IMR-90 (cell line): ENCODE data around the gene EVA1A. TPM values are rescaled to one million over a fixed set of nuclear protein-coding genes. Genes with fewer than 3 reads are reported as not detected.

Source experiments
- ATAC-seq: fragments of 200-7000 bp; cut with Tn5 transposase; 2 replicates; pipeline ENCODE4 v1.9.1; 2020; ENCODE audit warnings: low read depth, mild to moderate bottlenecking, moderate library complexity
- BruUV-seq: library from RNA; stranded (reverse); fragments of 400-500 nt; replicated peaks from 2 replicates; lab custom pipeline; 2021; lab: Mats Ljungman, UMichigan
- CTCF ChIA-PET: fragments of 300-600 bp; formaldehyde crosslinking; extraction: SDS; loops from one replicate; lab custom pipeline; 2021; ENCODE audit warnings: antibody characterized with exemption; lab: Yijun Ruan, JAX
- POLR2A ChIA-PET: fragments of 300-600 bp; sonication (Branson Sonifier 250); formaldehyde crosslinking; loops from one replicate; lab custom pipeline; 2022; ENCODE audit warnings: antibody characterized with exemption; ENCODE audit not compliant: unreplicated experiment; lab: Charles Lee
- DNase-seq: peaks from one replicate; pipeline ENCODE4 v3.0.0; 2013
- H2AFZ ChIP-seq: replicated peaks from 2 replicates; pipeline ENCODE3; 2013; ENCODE audit warnings: low read length, mild to moderate bottlenecking; ENCODE audit not compliant: poor library complexity
- H2AK5ac ChIP-seq: 2 replicates; pipeline ENCODE4 v1.6.1; 2013; ENCODE audit warnings: low read depth, low read length, inconsistent platforms
- H2AK9ac ChIP-seq: replicated peaks from 2 replicates; pipeline ENCODE3; 2013; ENCODE audit warnings: mild to moderate bottlenecking, low read depth, low read length, moderate library complexity; ENCODE audit not compliant: poor library complexity
- H2BK120ac ChIP-seq: 2 replicates; pipeline ENCODE4 v1.6.1; 2013; ENCODE audit warnings: low read depth, low read length, inconsistent platforms
- H2BK15ac ChIP-seq: 3 replicates; pipeline ENCODE4 v1.6.1; 2013; ENCODE audit warnings: low read depth, low read length, inconsistent platforms
- H2BK20ac ChIP-seq: 2 replicates; pipeline ENCODE4 v1.6.1; 2013; ENCODE audit warnings: low read depth, mild to moderate bottlenecking, inconsistent platforms, low read length, moderate library complexity
- H2BK5ac ChIP-seq: 2 replicates; pipeline ENCODE4 v1.6.1; 2013; ENCODE audit warnings: mild to moderate bottlenecking, low read depth, low read length, inconsistent platforms; ENCODE audit not compliant: poor library complexity, severe bottlenecking
- H3K14ac ChIP-seq: replicated peaks from 2 replicates; pipeline ENCODE4 v1.6.1; 2013; ENCODE audit warnings: low read depth, low read length, inconsistent platforms
- H3K18ac ChIP-seq: 2 replicates; pipeline ENCODE4 v1.6.1; 2013; ENCODE audit warnings: low read depth, low read length, control low read depth
- H3K23ac ChIP-seq: 2 replicates; pipeline ENCODE4 v1.6.1; 2013; ENCODE audit warnings: low read depth, low read length, inconsistent platforms
- H3K27ac ChIP-seq: 2 replicates; pipeline ENCODE4 v1.5.1; 2013; ENCODE audit warnings: mild to moderate bottlenecking, control low read depth, low read length; ENCODE audit not compliant: insufficient read depth
- H3K27me3 ChIP-seq: 2 replicates; pipeline ENCODE4 v1.6.1; 2013; ENCODE audit warnings: low read length; ENCODE audit not compliant: control insufficient read depth, insufficient read depth
- H3K36me3 ChIP-seq: 2 replicates; pipeline ENCODE4 v1.6.1; 2013; ENCODE audit warnings: low read length, mixed read lengths; ENCODE audit not compliant: control insufficient read depth, insufficient read depth
- H3K4ac ChIP-seq: 2 replicates; pipeline ENCODE4 v1.6.1; 2013; ENCODE audit warnings: low read depth, low read length, inconsistent platforms
- H3K4me1 ChIP-seq: 2 replicates; pipeline ENCODE4 v1.6.1; 2013; ENCODE audit warnings: low read length, mixed read lengths; ENCODE audit not compliant: control insufficient read depth, insufficient read depth
- H3K4me2 ChIP-seq: 2 replicates; pipeline ENCODE4 v1.6.1; 2013; ENCODE audit warnings: low read depth, mild to moderate bottlenecking, control low read depth, low read length, moderate library complexity
- H3K4me3 ChIP-seq: 2 replicates; pipeline ENCODE4 v1.5.1; 2013; ENCODE audit warnings: low read depth, mild to moderate bottlenecking, control low read depth, low read length, moderate library complexity; ENCODE audit not compliant: insufficient read depth
- H3K56ac ChIP-seq: 2 replicates; pipeline ENCODE4 v1.6.1; 2013; ENCODE audit warnings: low read length, inconsistent platforms; ENCODE audit not compliant: insufficient read depth; ENCODE audit errors: extremely low read depth
- H3K79me1 ChIP-seq, 2 experiments: 2 replicates each; pipeline ENCODE4 v1.6.1; 2013; ENCODE audit warnings: low read length in 2 of 2, inconsistent platforms in 1 of 2, low read depth in 1 of 2
- H3K9ac ChIP-seq: 2 replicates; pipeline ENCODE4 v1.6.1; 2013; ENCODE audit warnings: low read depth, low read length, control low read depth
- H3K9me1 ChIP-seq: 2 replicates; pipeline ENCODE4 v1.6.1; 2013; ENCODE audit warnings: low read length, inconsistent platforms; ENCODE audit not compliant: insufficient read depth
- H3K9me3 ChIP-seq: 2 replicates; pipeline ENCODE4 v1.6.1; 2013; ENCODE audit warnings: low read length; ENCODE audit not compliant: control insufficient read depth, insufficient read depth
- H4K20me1 ChIP-seq: 2 replicates; pipeline ENCODE4 v1.6.1; 2013; ENCODE audit warnings: low read length, inconsistent platforms; ENCODE audit not compliant: insufficient read depth
- H4K5ac ChIP-seq: 2 replicates; pipeline ENCODE4 v1.6.1; 2013; ENCODE audit warnings: mild to moderate bottlenecking, low read depth, low read length, control low read depth
- H4K8ac ChIP-seq, 2 experiments: 2 replicates each; pipeline ENCODE4 v1.6.1; 2013; ENCODE audit warnings: low read depth in 2 of 2, low read length in 2 of 2, control low read depth in 1 of 2, inconsistent platforms in 1 of 2
- H4K91ac ChIP-seq: 2 replicates; pipeline ENCODE4 v1.6.1; 2013; ENCODE audit warnings: low read depth, low read length, inconsistent platforms; ENCODE audit not compliant: insufficient read depth
- CEBPB ChIP-seq: IDR thresholded peaks from 2 replicates; pipeline ENCODE4 v1.6.1; 2012; ENCODE audit warnings: low read depth, low read length, improper control_type of control experiment
- RAD21 ChIP-seq: IDR thresholded peaks from 2 replicates; pipeline ENCODE4 v1.6.1; 2012; ENCODE audit warnings: low read length, improper control_type of control experiment
- whole genome bisulfite sequencing, 2 experiments: methylation state at CpG; one replicate each; pipeline versions ENCODE4 v1.1.5 to v1.1.7; 2013; ENCODE audit warnings: missing lambda C conversion rate in 2 of 2; ENCODE audit not compliant: insufficient read length in 1 of 2; ENCODE audit errors: extremely low coverage in 2 of 2; 5-methylcytosine and 5-hydroxymethylcytosine counted together
- dilution Hi-C: fragments of 300-500 bp; cut with HindIII; formaldehyde crosslinking; loops from one replicate; pipeline ENCODE4 v1.14.3; 2018; ENCODE audit warnings: low sequenced_read_pairs; ENCODE audit not compliant: unreplicated experiment
- in situ Hi-C: fragments of 300-500 bp; cut with MboI; formaldehyde crosslinking; loops from 3 replicates; pipeline ENCODE4 v1.14.3; 2019; ENCODE audit warnings: low sequenced_read_pairs, inconsistent platforms, mixed read lengths
- intact Hi-C: fragments of 100-400 bp; cut with micrococcal nuclease; formaldehyde crosslinking; loops from 2 replicates; pipeline ENCODE4 v1.10.0; 2022
- polyA plus RNA-seq, 3 experiments: library from polyadenylated mRNA; depleted of rRNA; stranded (reverse); fragments of >200 nt; gene quantifications; 2 replicates each; pipeline ENCODE4 v1.2.3, GENCODE V29; 2012; ENCODE audit warnings: low replicate concordance in 1 of 3
- total RNA-seq: library from RNA; depleted of rRNA; stranded (reverse); fragments of >200 nt; gene quantifications from 2 replicates; pipeline ENCODE4 v1.2.3, GENCODE V29; 2012

Gene EVA1A
- total and polyA plus RNA-seq, 2 of the 4 experiments (the other 2 are of a cell fraction), result 54.5 to 93.7 TPM

DNA sequence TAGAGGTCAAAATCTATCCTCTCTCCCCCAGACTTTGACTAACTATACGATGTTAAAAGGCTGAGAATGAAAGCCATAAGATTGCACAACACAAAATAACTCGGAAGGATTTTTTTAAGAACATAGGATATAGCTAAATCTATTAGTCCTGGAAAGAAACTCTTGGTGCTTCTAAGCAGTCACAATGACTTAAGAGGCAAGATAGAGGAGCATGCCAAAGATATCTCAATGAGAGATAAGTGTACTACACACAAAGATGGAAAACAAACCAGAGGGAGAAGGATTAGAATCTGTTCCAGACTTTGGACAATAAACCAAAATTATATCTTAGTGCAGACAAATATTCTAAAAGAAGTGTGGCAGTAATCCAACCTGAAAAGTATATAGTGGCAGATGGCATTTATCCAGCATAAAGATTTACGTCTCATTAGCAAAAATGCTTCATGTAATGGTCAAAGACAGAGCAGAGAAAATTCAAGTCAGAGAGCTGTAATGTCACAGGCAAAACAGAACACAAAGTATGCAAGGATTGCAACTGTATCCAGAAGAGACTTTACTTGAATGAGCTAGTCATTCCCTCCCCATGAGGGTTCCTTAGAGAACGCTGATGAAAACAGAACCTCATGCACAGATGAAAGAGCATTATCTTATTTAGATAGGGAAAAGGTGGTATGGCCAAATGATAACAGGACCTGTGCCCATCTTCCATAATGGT lies 28.8 kb upstream of the EVA1A start:
- Histone ChIP-seq H3K4me3 (no peak overlapping the region), H3K9me1 (peaks cover 7% of the 10 kb centered on the region), H3K9ac (no peak overlapping the region), H2AK9ac (no peak overlapping the region), H3K79me1 (peaks cover 4 to 13% of the 10 kb centered on the region in 2 experiments; a peak in 3 of 4 replicates), H3K27me3 (no peaks in the 10 kb centered on the region), H2BK15ac (no peak overlapping the region; the same call in 2 of the 3 replicates), H4K20me1 (no peaks in the 10 kb centered on the region), H3K36me3 (no peaks in the 10 kb centered on the region), H2AFZ (no peak overlapping the region), H2BK5ac (peak overlapping the region; percentile 86), H3K9me3 (no peaks in the 10 kb centered on the region), H2AK5ac (no peak overlapping the region), H3K23ac (no peak overlapping the region), H4K91ac (peak overlapping the region; percentile 4; the same call in 1 of the 2 replicates), H3K27ac (peak overlapping the region; percentile 70; the same call in 1 of the 2 replicates), H4K8ac (peak overlapping the region in 1 of 2 experiments; percentile 39; a peak in 2 of 4 replicates), H3K18ac (peak overlapping the region; percentile 54; the same call in 1 of the 2 replicates), H3K4ac (peak overlapping the region; percentile 4; the same call in 1 of the 2 replicates), H4K5ac (peak overlapping the region; percentile 20; the same call in 1 of the 2 replicates), H3K56ac (peak overlapping the region; percentile 6; the same call in 1 of the 2 replicates), H3K14ac (peak overlapping the region; percentile 54), H2BK120ac (peak overlapping the region; percentile 79), H2BK20ac (peak overlapping the region; percentile 51), H3K4me2 (peak overlapping the region; percentile 66), H3K4me1 (peaks cover 8% of the 10 kb centered on the region)
- no peak for TF ChIP-seq RAD21
- peak; percentile 93 for TF ChIP-seq CEBPB
- ChIA-PET POLR2A (no interaction called here), CTCF (interaction anchor here (0.7 to 1.2 kb wide), 2 partner anchors 17 to 109 kb away, joined by 3 to 7 read pairs; no protein-coding TSS in a partner anchor)
- intact Hi-C loops, result loop anchor here (2.0 kb wide), 1 partner anchor 29 kb away; the partner anchor contains the start of gene EVA1A
- dilution Hi-C loops, result no loop called here
- in situ Hi-C loops, result no loop called here
- ATAC-seq (peak; percentile 57), DNase-seq (peak; percentile 43)
- WGBS, 2 experiments, result 80% methylated on average over 1 of the region's 4 CpGs; no CpG with 5 or more reads in 1 of the 2 experiments
- BruUV-seq, result no TSS peak
